Panc1 (cell line): ENCODE results near the gene GMFB. TPM values are rescaled to one million over a fixed set of nuclear protein-coding genes. Genes with fewer than 3 reads are reported as not detected.

ENCODE experiments used
- ATAC-seq: fragments of 200-7000 bp; cut with Tn5 transposase; 2 replicates; pipeline ENCODE4 v1.9.1; 2020; ENCODE audit warnings: mild to moderate bottlenecking, moderate library complexity
- BruUV-seq: library from RNA; stranded (reverse); fragments of 400-500 nt; replicated peaks from 2 replicates; lab custom pipeline; 2021; lab: Mats Ljungman, UMichigan
- CTCF ChIA-PET: fragments of 300-600 bp; sonication (Branson Sonifier 250); formaldehyde crosslinking; loops from one replicate; lab custom pipeline; 2022; ENCODE audit warnings: antibody characterized with exemption; lab: Charles Lee
- POLR2A ChIA-PET: fragments of 300-600 bp; sonication (Branson Sonifier 250); formaldehyde crosslinking; loops from one replicate; lab custom pipeline; 2022; ENCODE audit warnings: antibody characterized with exemption; lab: Charles Lee
- DNase-seq: peaks from one replicate; pipeline ENCODE4 v3.0.0-alpha.2; 2010; ENCODE audit warnings: low read depth, low spot score
- H3K27ac ChIP-seq: 2 replicates; pipeline ENCODE4 v1.5.1; 2011; ENCODE audit warnings: mild to moderate bottlenecking, low read length, inconsistent platforms
- H3K27me3 ChIP-seq: fragments of 200-500 bp; sonication (Bioruptor generic); 2 replicates; pipeline ENCODE4 v1.6.0; 2014; ENCODE audit warnings: low read length, inconsistent platforms; ENCODE audit not compliant: control insufficient read depth, insufficient read depth
- H3K36me3 ChIP-seq: fragments of 200-500 bp; sonication (Bioruptor generic); 2 replicates; pipeline ENCODE4 v1.5.1; 2014; ENCODE audit warnings: inconsistent platforms, mild to moderate bottlenecking, low read length, moderate library complexity; ENCODE audit not compliant: control insufficient read depth, insufficient read depth
- H3K4me1 ChIP-seq: 2 replicates; pipeline ENCODE4 v1.5.1; 2011; ENCODE audit warnings: inconsistent platforms, mild to moderate bottlenecking, low read length, moderate library complexity; ENCODE audit not compliant: control insufficient read depth, insufficient read depth
- H3K4me3 ChIP-seq, 2 experiments: 2 replicates each; pipeline ENCODE4 v1.5.1; 2011 to 2012; ENCODE audit warnings: low read depth in 2 of 2, low read length in 2 of 2, mild to moderate bottlenecking in 2 of 2, inconsistent platforms in 1 of 2, moderate library complexity in 1 of 2
- H3K9me3 ChIP-seq: fragments of 200-500 bp; sonication (Bioruptor generic); 2 replicates; pipeline ENCODE4 v1.5.1; 2014; ENCODE audit warnings: low read depth, mild to moderate bottlenecking, inconsistent platforms, low read length, moderate library complexity; ENCODE audit not compliant: control insufficient read depth, insufficient read depth
- CTCF ChIP-seq: fragments of 450-650 bp; IDR thresholded peaks from 2 replicates; pipeline ENCODE4 v1.5.1; 2017; ENCODE audit warnings: mild to moderate bottlenecking
- POLR2AphosphoS5 ChIP-seq: IDR thresholded peaks from 2 replicates; pipeline ENCODE4 v1.6.1; 2012; ENCODE audit warnings: mild to moderate bottlenecking, low read depth, low read length, moderate library complexity
- REST ChIP-seq, 2 experiments: IDR thresholded peaks; 2 replicates each; pipeline ENCODE4 v1.6.1; 2011 to 2012; ENCODE audit warnings: low read depth in 2 of 2, control low read depth in 1 of 2, low read length in 1 of 2, mild to moderate bottlenecking in 1 of 2, moderate library complexity in 1 of 2; ENCODE audit not compliant: insufficient read depth in 1 of 2
- SIN3A ChIP-seq: IDR thresholded peaks from 2 replicates; pipeline ENCODE4 v1.6.1; 2012; ENCODE audit warnings: low read depth, mild to moderate bottlenecking, low read length, moderate library complexity, borderline replicate concordance; ENCODE audit not compliant: insufficient read depth
- TCF7L2 ChIP-seq: IDR thresholded peaks from 2 replicates; pipeline ENCODE4 v1.6.1; 2011; ENCODE audit warnings: mild to moderate bottlenecking, low read depth, low read length, inconsistent platforms
- in situ Hi-C: cut with HindIII; loops from 2 replicates; pipeline ENCODE4 v1.10.0; 2016; ENCODE audit warnings: low sequenced_read_pairs, low pct_unique_long_range_greater_than_20kb
- intact Hi-C: fragments of 100-400 bp; cut with micrococcal nuclease; formaldehyde crosslinking; loops from one replicate; pipeline ENCODE4 v1.10.0; 2022; ENCODE audit not compliant: unreplicated experiment
- total RNA-seq: library from RNA; stranded (reverse); gene quantifications from one replicate; pipeline ENCODE4 v1.2.1, GENCODE V29; 2021; ENCODE audit not compliant: unreplicated experiment

Gene GMFB
- total RNA-seq, 1 experiment from 2014 or later = 54.2 TPM

DNA sequence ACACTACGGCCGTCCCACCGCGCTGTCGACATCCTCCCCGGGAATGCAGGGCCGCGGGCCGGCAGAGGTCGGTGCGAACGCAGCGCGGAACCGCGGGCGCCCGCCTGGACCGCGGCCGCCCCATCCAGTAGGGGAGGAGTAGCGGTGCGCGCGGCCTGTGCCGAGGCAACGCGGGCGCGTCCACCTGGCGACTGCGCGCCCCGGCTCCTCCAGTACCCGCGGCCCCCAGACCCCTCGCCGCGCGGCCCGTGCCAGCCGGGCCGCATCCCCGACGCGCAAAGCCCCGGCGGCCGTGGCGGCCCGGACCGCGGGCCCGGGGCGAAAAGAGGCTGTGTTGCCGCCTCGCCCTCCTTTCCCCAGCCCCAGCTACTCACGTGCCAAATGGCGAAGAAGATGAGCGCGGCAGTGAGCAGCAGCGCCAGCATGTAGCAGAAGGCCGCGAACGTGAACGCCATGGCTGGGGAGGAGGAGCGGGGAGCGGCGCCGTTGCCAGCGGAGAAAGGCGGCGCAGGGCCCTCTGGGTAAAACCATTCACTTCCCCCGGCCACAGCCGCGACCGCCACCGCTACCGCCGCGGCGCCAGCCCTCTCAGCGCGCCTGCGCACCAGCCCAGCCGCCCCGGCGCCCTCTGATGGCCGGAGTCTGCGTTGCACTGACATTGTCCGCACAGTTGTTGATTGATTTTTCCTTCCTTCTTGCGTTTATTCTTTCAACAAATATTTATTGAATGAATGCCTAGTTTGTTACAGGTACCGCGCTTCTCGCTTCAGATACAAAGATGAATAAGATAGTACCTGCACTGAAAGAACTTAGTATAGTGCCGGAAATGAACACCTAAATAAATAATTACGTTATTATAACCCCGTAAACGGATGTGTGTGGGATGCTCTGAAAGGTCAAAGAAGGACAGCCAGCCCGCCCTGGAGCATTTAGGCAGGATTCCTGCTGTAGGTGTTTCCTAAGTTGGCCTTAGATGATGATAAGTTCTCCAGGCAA, 47.6 kb downstream of the GMFB start, which contains the start of gene CNIH1:
Gene CNIH1, minus strand, starts transcription at position 502 of the 996 bp plus-strand sequence. Its CDS starts 47 bp downstream, at position 455.
- TF ChIP-seq SIN3A (0 out of 2 replicates have a peak, but pooled peaks have one; percentile 33), POLR2AphosphoS5 (peak; percentile 67), REST (IDR thresholded peaks at IDR 0.05; ENCODE audit: insufficient read depth in 1 of 2, low read depth in 2 of 2, low read length in 1 of 2) (no peak), CTCF (peak; percentile 95), TCF7L2 (no peak)
- BruUV-seq = no TSS peak
- DNase-seq = peak; percentile 72
- POLR2A ChIA-PET = no interaction called here
- CTCF ChIA-PET = interaction anchor here (0.6 kb wide), 1 partner anchor 421 kb away, joined by 6 read pairs; no protein-coding TSS in a partner anchor
- H3K4me1 ChIP-seq = peaks cover 15% of the 10 kb centered on the region
- H3K27me3 ChIP-seq = no peaks in the 10 kb centered on the region
- intact Hi-C loops (no loop called here), in situ Hi-C loops (no loop called here)
- H3K9me3 ChIP-seq = no peaks in the 10 kb centered on the region
- H3K27ac ChIP-seq = peak within 1 kb of the TSS; percentile 93
- H3K36me3 ChIP-seq = peaks cover 5% of the 10 kb centered on the region; the same call in 1 of the 2 replicates
- peak within 1 kb of the TSS; percentile 69 to 76 for H3K4me3 ChIP-seq
- ATAC-seq = peak; percentile 100

- in situ Hi-C loops = no loop called here
- no peak for ATAC-seq
- POLR2A ChIA-PET = no interaction called here
- Histone ChIP-seq H3K27ac (peak overlapping the region; percentile 93), H3K4me3 (peak overlapping the region; percentile 69 to 76), H3K4me1 (peaks cover 20% of the 10 kb centered on the region), H3K9me3 (no peaks in the 10 kb centered on the region), H3K36me3 (peaks cover 5% of the 10 kb centered on the region), H3K27me3 (no peaks in the 10 kb centered on the region)
- intact Hi-C loops = no loop called here
- no TSS peak for BruUV-seq
- no peak for DNase-seq
- CTCF ChIA-PET = interaction anchor here (0.6 kb wide), 1 partner anchor 422 kb away, joined by 6 read pairs; no protein-coding TSS in a partner anchor
- no peak for TF ChIP-seq SIN3A
Measured at GRCh38 chr14:54440476-54440872, 48.3 kb downstream of the GMFB start.
